ENCODE measurements around the gene ASXL3.

GRCh38 chr18:33676593-33676992, 98.6 kb downstream of the ASXL3 start:
- TF ChIP-seq, protein P1, sequence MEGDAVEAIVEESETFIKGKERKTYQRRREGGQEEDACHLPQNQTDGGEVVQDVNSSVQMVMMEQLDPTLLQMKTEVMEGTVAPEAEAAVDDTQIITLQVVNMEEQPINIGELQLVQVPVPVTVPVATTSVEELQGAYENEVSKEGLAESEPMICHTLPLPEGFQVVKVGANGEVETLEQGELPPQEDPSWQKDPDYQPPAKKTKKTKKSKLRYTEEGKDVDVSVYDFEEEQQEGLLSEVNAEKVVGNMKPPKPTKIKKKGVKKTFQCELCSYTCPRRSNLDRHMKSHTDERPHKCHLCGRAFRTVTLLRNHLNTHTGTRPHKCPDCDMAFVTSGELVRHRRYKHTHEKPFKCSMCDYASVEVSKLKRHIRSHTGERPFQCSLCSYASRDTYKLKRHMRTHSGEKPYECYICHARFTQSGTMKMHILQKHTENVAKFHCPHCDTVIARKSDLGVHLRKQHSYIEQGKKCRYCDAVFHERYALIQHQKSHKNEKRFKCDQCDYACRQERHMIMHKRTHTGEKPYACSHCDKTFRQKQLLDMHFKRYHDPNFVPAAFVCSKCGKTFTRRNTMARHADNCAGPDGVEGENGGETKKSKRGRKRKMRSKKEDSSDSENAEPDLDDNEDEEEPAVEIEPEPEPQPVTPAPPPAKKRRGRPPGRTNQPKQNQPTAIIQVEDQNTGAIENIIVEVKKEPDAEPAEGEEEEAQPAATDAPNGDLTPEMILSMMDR (conservative IDR thresholded peaks at IDR 0.05) = no peak
- TF ChIP-seq EZH2 (IDR thresholded peaks at IDR 0.05; ENCODE audit: low read depth) = no peak
